ENCODE measurements around the gene TRIP12. TPM values are rescaled to one million over a fixed set of nuclear protein-coding genes. Genes with fewer than 3 reads are reported as not detected.

TRIP12 gene
- polyA plus RNA-seq, 4 donors = 16.8 to 93.9 (median 25.8) TPM

DNA sequence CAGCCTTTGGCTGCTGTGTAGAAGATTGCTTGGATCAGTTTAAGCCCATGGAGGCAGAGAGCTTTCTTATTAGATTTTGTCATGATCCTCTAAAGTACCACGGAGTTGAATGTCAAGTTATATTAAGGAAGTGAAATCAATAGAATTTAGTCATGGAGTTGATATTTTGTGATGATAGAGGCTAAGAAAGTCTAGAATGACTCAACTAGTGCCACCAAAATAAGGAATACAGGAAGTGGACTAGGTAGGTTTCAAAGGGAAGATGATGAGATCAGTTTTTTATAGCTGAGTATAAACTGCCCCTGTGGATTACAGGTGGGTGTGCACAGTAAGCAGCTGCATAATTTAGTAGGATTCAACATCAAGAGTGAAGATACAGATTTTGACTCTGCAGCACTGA lies 25.7 kb upstream of the TRIP12 start:
- Histone ChIP-seq H3K4me1 (ENCODE audit: control insufficient read depth in 3 of 3, insufficient read depth in 2 of 3, low read depth in 1 of 3, low read length in 2 of 3) (no peaks in the 10 kb centered on the region), H3K9me3 (ENCODE audit: control insufficient read depth in 2 of 2, insufficient read depth in 1 of 2, low read depth in 1 of 2, low read length in 1 of 2) (no peaks in the 10 kb centered on the region), H3K27me3 (ENCODE audit: control insufficient read depth in 3 of 3, insufficient read depth in 3 of 3, low read length in 3 of 3) (no peaks in the 10 kb centered on the region), H3K36me3 (ENCODE audit: control insufficient read depth in 3 of 3, insufficient read depth in 2 of 3, low read depth in 1 of 3, low read length in 3 of 3) (no peaks in the 10 kb centered on the region), H3K27ac (ENCODE audit: low read depth in 1 of 3, low read length in 2 of 3) (no peak overlapping the region), H3K4me3 (ENCODE audit: low read depth in 1 of 3, low read length in 3 of 3) (no peak overlapping the region)
- DNase-seq (no peak), FAIRE-seq (no peak)
- WGBS, 3 donors = 63 to 80% (median 77%) methylated on average over 1 of the region's 1 CpG

DNA sequence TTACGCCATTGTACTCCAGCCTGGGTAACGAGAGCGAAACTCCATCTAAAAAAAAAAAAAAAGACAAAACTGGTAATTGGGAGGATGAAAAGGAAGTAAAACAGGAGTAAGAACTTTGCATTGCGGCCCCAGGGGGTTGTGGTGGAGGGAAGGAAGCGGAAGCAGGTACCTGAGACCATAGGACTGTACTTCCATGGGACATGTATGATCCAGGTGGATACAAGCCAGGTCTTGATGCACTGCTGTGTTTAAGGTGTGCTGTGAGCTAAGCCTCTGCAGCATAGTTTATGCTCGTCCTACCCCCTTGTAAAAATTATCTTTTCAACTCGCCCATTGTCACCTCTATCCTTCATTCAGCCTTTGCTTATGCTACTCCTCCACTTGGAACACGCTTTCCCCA lies 24.2 kb upstream of the TRIP12 start:
- no peaks in the 10 kb centered on the region for H3K9me3 ChIP-seq (ENCODE audit: control insufficient read depth in 2 of 2, insufficient read depth in 1 of 2, low read depth in 1 of 2, low read length in 1 of 2)
- no peak overlapping the region for H3K27ac ChIP-seq (ENCODE audit: low read depth in 1 of 3, low read length in 2 of 3)
- no peak for DNase-seq
- WGBS, 3 donors = 92 to 99% (median 96%) methylated on average over 8 of the region's 8 CpGs
- H3K4me3 ChIP-seq (ENCODE audit: low read depth in 1 of 3, low read length in 3 of 3) = no peak overlapping the region
- H3K4me1 ChIP-seq (ENCODE audit: control insufficient read depth in 3 of 3, insufficient read depth in 2 of 3, low read depth in 1 of 3, low read length in 2 of 3) = no peaks in the 10 kb centered on the region
- H3K36me3 ChIP-seq (ENCODE audit: control insufficient read depth in 3 of 3, insufficient read depth in 2 of 3, low read depth in 1 of 3, low read length in 3 of 3) = no peaks in the 10 kb centered on the region
- H3K27me3 ChIP-seq (ENCODE audit: control insufficient read depth in 3 of 3, insufficient read depth in 3 of 3, low read length in 3 of 3) = no peaks in the 10 kb centered on the region
- no peak for FAIRE-seq

DNA sequence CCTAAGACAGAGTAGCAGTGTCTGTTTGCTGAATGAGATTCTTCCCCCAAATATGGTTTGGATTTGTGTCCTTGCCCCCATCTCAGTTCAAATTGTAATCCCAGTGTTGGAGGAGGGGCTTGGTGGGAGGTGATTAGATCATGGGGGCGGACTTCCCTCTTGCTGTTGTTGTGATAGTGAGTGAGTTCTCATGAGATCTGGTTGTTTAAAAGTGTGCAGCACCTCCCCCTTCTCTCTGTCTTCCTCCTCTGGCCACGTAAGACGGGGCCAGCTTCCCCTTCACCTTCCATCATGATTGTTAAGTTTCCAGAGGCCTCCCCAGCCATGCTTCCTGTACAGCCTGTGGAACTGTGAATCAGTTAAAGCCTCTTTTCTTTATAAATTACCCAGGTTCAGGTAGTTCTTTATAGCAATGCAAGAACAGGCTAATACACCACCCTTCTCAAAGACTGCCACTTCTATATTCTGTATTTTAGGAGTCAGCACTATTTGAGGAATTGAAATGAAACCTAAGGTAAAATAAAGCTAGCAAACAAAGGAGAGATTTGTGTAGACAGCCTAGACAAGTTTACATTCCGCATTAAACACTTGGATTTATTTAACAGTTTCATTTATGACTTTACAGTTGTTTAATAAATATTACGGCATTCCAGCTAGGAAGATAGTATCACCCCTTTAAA lies 22.1 kb upstream of the TRIP12 start:
- FAIRE-seq (no peak), DNase-seq (no peak)
- Histone ChIP-seq H3K4me3 (ENCODE audit: low read depth in 1 of 3, low read length in 3 of 3) (no peak overlapping the region), H3K4me1 (ENCODE audit: control insufficient read depth in 3 of 3, insufficient read depth in 2 of 3, low read depth in 1 of 3, low read length in 2 of 3) (no peaks in the 10 kb centered on the region), H3K36me3 (ENCODE audit: control insufficient read depth in 3 of 3, insufficient read depth in 2 of 3, low read depth in 1 of 3, low read length in 3 of 3) (peaks cover 0 to 2% (median 0%) of the 10 kb centered on the region in 3 donors), H3K27me3 (ENCODE audit: control insufficient read depth in 3 of 3, insufficient read depth in 3 of 3, low read length in 3 of 3) (no peaks in the 10 kb centered on the region), H3K27ac (ENCODE audit: low read depth in 1 of 3, low read length in 2 of 3) (no peak overlapping the region), H3K9me3 (ENCODE audit: control insufficient read depth in 2 of 2, insufficient read depth in 1 of 2, low read depth in 1 of 2, low read length in 1 of 2) (no peaks in the 10 kb centered on the region)
- WGBS, 3 donors = 59 to 95% (median 79%) methylated on average over 5 of the region's 5 CpGs

DNA sequence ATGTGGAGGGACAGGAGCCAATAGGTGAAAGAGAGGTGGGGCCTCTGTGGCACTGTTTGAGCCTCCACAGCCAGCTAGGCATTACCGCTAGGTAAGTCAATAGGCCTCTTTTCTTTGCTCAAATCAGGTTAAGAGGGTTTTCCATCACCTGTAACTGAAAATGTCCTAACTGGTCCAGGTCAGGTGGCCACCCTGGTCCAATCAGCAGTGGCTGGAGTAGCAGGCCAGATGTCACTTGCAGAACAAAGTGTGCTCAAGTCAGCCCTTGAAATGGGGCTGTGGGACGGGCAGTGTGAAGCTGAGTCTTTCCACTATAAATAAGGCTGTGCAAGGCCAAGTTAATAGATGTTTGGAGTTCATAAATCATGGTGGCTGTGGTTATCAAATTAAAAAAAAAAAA lies 21.4 kb upstream of the TRIP12 start:
- no peaks in the 10 kb centered on the region for H3K27me3 ChIP-seq (ENCODE audit: control insufficient read depth in 3 of 3, insufficient read depth in 3 of 3, low read length in 3 of 3)
- H3K27ac ChIP-seq (ENCODE audit: low read depth in 1 of 3, low read length in 2 of 3) = no peak overlapping the region
- no peak for DNase-seq
- WGBS, 3 donors = 88 to 100% (median 93%) methylated on average over 2 of the region's 2 CpGs
- no peaks in the 10 kb centered on the region for H3K4me1 ChIP-seq (ENCODE audit: control insufficient read depth in 3 of 3, insufficient read depth in 2 of 3, low read depth in 1 of 3, low read length in 2 of 3)
- peaks cover 0 to 2% (median 0%) of the 10 kb centered on the region in 3 donors for H3K36me3 ChIP-seq (ENCODE audit: control insufficient read depth in 3 of 3, insufficient read depth in 2 of 3, low read depth in 1 of 3, low read length in 3 of 3)
- no peaks in the 10 kb centered on the region for H3K9me3 ChIP-seq (ENCODE audit: control insufficient read depth in 2 of 2, insufficient read depth in 1 of 2, low read depth in 1 of 2, low read length in 1 of 2)
- no peak for FAIRE-seq
- H3K4me3 ChIP-seq (ENCODE audit: low read depth in 1 of 3, low read length in 3 of 3) = no peak overlapping the region

DNA sequence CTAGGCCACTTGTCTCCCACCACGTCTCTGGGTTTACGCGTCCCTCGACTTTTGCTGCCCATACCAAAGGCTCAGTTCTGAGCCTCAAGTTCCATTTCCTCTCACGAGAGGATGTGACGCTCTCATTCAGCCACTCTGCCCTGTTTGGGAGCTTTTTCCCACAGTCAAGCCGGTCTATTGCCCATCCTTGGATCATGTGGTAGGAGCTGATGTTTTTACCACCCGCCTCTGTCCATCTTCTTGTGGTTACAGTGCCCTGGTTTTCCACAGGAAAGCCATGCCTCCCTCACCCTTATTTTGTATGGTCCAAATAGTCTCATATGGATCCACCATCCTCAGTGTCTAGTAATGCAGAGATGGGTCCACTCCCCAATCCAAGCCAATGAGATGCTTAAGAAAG lies 20.9 kb upstream of the TRIP12 start:
- Histone ChIP-seq H3K36me3 (ENCODE audit: control insufficient read depth in 3 of 3, insufficient read depth in 2 of 3, low read depth in 1 of 3, low read length in 3 of 3) (peaks cover 0 to 2% (median 0%) of the 10 kb centered on the region in 3 donors), H3K4me1 (ENCODE audit: control insufficient read depth in 3 of 3, insufficient read depth in 2 of 3, low read depth in 1 of 3, low read length in 2 of 3) (no peaks in the 10 kb centered on the region), H3K4me3 (ENCODE audit: low read depth in 1 of 3, low read length in 3 of 3) (no peak overlapping the region), H3K9me3 (ENCODE audit: control insufficient read depth in 2 of 2, insufficient read depth in 1 of 2, low read depth in 1 of 2, low read length in 1 of 2) (no peaks in the 10 kb centered on the region), H3K27ac (ENCODE audit: low read depth in 1 of 3, low read length in 2 of 3) (no peak overlapping the region), H3K27me3 (ENCODE audit: control insufficient read depth in 3 of 3, insufficient read depth in 3 of 3, low read length in 3 of 3) (no peaks in the 10 kb centered on the region)
- DNase-seq = no peak
- WGBS, 3 donors = 94 to 99% (median 95%) methylated on average over 8 of the region's 8 CpGs
- no peak for FAIRE-seq

DNA sequence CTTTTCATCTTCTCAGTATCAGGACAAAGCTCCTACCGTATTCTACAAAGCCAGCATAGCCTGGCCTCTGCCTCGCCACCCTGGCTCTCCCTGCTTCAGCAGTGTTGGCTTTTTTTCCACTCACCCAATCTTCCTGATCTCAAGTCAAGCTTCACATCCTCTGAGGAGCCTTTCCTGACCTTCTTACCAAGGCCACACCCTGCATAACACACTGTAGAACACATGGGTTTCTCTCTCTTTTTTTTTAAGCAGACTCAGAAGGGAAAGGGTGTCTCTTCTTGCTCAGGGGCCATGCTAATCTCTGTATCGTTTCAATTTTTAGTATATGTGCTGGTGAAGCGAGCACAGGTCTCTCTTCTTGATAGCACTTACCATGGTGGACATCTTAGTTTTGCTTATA lies 15.7 kb upstream of the TRIP12 start:
- Histone ChIP-seq H3K36me3 (ENCODE audit: control insufficient read depth in 3 of 3, insufficient read depth in 2 of 3, low read depth in 1 of 3, low read length in 3 of 3) (peaks cover 0 to 9% (median 0%) of the 10 kb centered on the region in 3 donors), H3K4me1 (ENCODE audit: control insufficient read depth in 3 of 3, insufficient read depth in 2 of 3, low read depth in 1 of 3, low read length in 2 of 3) (no peaks in the 10 kb centered on the region), H3K9me3 (ENCODE audit: control insufficient read depth in 2 of 2, insufficient read depth in 1 of 2, low read depth in 1 of 2, low read length in 1 of 2) (peaks cover 0 to 11% of the 10 kb centered on the region in 2 donors), H3K27me3 (ENCODE audit: control insufficient read depth in 3 of 3, insufficient read depth in 3 of 3, low read length in 3 of 3) (no peaks in the 10 kb centered on the region), H3K27ac (ENCODE audit: low read depth in 1 of 3, low read length in 2 of 3) (no peak overlapping the region), H3K4me3 (ENCODE audit: low read depth in 1 of 3, low read length in 3 of 3) (no peak overlapping the region)
- WGBS, 3 donors = 90 to 93% (median 92%) methylated on average over 4 of the region's 4 CpGs
- no peak for FAIRE-seq
- DNase-seq = no peak

DNA sequence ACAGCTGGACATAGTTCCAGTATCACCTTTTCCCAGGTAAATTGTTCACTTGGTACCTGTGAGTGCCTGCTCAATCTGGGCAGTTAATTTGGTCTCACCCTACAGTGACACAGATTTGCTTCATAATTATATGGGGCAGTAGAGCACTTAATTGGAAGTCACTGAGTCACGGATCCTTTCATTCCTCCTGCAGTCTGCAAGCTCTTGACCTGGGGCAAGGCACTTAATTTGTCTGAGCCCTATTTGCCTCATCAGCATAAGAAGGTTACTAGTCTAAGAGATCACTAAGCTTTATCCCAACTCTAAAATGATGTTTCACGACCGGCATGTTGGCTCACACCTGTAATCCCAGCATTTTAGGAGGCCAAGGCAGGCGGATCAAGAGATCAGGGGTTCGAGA lies 9.4 kb upstream of the TRIP12 start:
- FAIRE-seq = no peak
- H3K36me3 ChIP-seq (ENCODE audit: control insufficient read depth in 3 of 3, insufficient read depth in 2 of 3, low read depth in 1 of 3, low read length in 3 of 3) = peaks cover 0 to 6% (median 0%) of the 10 kb centered on the region in 3 donors
- H3K27me3 ChIP-seq (ENCODE audit: control insufficient read depth in 3 of 3, insufficient read depth in 3 of 3, low read length in 3 of 3) = no peaks in the 10 kb centered on the region
- peaks cover 0 to 11% of the 10 kb centered on the region in 2 donors for H3K9me3 ChIP-seq (ENCODE audit: control insufficient read depth in 2 of 2, insufficient read depth in 1 of 2, low read depth in 1 of 2, low read length in 1 of 2)
- no peak overlapping the region for H3K4me3 ChIP-seq (ENCODE audit: low read depth in 1 of 3, low read length in 3 of 3)
- DNase-seq = no peak
- no peaks in the 10 kb centered on the region for H3K4me1 ChIP-seq (ENCODE audit: control insufficient read depth in 3 of 3, insufficient read depth in 2 of 3, low read depth in 1 of 3, low read length in 2 of 3)
- no peak overlapping the region for H3K27ac ChIP-seq (ENCODE audit: low read depth in 1 of 3, low read length in 2 of 3)
- 93 to 98% (median 95%) methylated on average over 5 of the region's 5 CpGs for WGBS, 3 donors

DNA sequence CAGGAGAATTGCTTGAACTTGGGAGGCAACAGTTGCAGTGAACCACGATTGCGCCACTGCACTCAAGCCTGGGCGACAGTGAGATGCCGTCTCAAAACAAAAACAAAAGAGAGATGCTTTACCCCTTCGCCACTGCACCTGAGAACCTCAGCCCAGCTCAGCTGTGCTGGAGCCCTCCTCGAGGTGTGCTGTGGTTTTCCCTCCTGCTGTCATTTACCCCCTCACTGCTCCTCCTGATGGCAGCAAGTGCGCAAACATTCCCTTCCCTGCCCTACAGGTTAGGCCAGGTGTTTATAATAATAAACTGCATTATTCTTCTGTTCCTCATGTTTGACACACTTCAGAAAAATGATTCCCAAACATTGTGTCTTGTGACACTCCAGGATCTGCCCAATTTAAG lies 8.8 kb upstream of the TRIP12 start:
- Histone ChIP-seq H3K9me3 (ENCODE audit: control insufficient read depth in 2 of 2, insufficient read depth in 1 of 2, low read depth in 1 of 2, low read length in 1 of 2) (peaks cover 0 to 11% of the 10 kb centered on the region in 2 donors), H3K36me3 (ENCODE audit: control insufficient read depth in 3 of 3, insufficient read depth in 2 of 3, low read depth in 1 of 3, low read length in 3 of 3) (peaks cover 0 to 6% (median 0%) of the 10 kb centered on the region in 3 donors), H3K4me3 (ENCODE audit: low read depth in 1 of 3, low read length in 3 of 3) (no peak overlapping the region), H3K4me1 (ENCODE audit: control insufficient read depth in 3 of 3, insufficient read depth in 2 of 3, low read depth in 1 of 3, low read length in 2 of 3) (no peaks in the 10 kb centered on the region), H3K27ac (ENCODE audit: low read depth in 1 of 3, low read length in 2 of 3) (no peak overlapping the region), H3K27me3 (ENCODE audit: control insufficient read depth in 3 of 3, insufficient read depth in 3 of 3, low read length in 3 of 3) (no peaks in the 10 kb centered on the region)
- FAIRE-seq (no peak), DNase-seq (no peak)
- 85 to 89% (median 88%) methylated on average over 7 of the region's 7 CpGs for WGBS, 3 donors

DNA sequence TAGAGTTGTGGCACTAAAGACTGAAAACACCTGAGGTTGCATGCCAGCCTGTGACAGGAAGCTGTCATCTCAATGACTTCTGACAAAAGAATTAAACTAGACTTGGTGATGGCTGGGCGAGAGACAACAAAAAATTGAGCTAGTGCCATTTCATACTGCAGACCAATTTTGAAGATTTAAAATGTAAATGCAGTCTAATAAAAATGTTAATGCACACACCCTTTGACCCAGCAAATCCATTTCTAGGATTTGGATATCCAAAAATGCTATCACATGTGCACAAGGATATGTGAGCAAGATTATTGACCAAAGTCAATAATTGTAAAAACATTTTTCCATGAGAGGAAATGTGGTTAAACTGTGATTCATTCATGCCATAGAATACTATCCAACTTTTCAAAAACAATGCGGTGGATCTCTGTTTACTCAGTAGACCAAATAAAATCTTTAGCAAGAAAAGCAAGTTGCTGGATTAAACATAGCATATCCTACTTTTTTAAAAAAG lies 6.1 kb upstream of the TRIP12 start:
- WGBS, 3 donors = 82 to 90% (median 84%) methylated on average over 2 of the region's 2 CpGs
- no peak for DNase-seq
- H3K9me3 ChIP-seq (ENCODE audit: control insufficient read depth in 2 of 2, insufficient read depth in 1 of 2, low read depth in 1 of 2, low read length in 1 of 2) = no peaks in the 10 kb centered on the region
- no peak for FAIRE-seq
- no peak overlapping the region for H3K27ac ChIP-seq (ENCODE audit: low read depth in 1 of 3, low read length in 2 of 3)
- H3K4me3 ChIP-seq (ENCODE audit: low read depth in 1 of 3, low read length in 3 of 3) = no peak overlapping the region
- H3K27me3 ChIP-seq (ENCODE audit: control insufficient read depth in 3 of 3, insufficient read depth in 3 of 3, low read length in 3 of 3) = no peaks in the 10 kb centered on the region
- H3K36me3 ChIP-seq (ENCODE audit: control insufficient read depth in 3 of 3, insufficient read depth in 2 of 3, low read depth in 1 of 3, low read length in 3 of 3) = peaks cover 0 to 2% (median 0%) of the 10 kb centered on the region in 3 donors
- peaks cover 0 to 4% (median 0%) of the 10 kb centered on the region in 3 donors for H3K4me1 ChIP-seq (ENCODE audit: control insufficient read depth in 3 of 3, insufficient read depth in 2 of 3, low read depth in 1 of 3, low read length in 2 of 3)

Data from small intestine (tissue), 7 donors.